Heart right ventricle (tissue), 16 donors: ENCODE results near the gene TMEM154. TPM values are rescaled to one million over a fixed set of nuclear protein-coding genes. Genes with fewer than 3 reads are reported as not detected.

Experiments
- ATAC-seq, 8 donors: fragments of 200-7000 bp; cut with Tn5 transposase; one replicate each; pipeline ENCODE4 v1.9.1; 2020; ENCODE audit warnings: mild to moderate bottlenecking in 8 of 8, moderate library complexity in 8 of 8, moderate number of reproducible peaks in 1 of 8
- DNase-seq, 2 donors: peaks; one replicate each; pipeline ENCODE4 v3.0.0-alpha.2; 2020
- H3K27ac ChIP-seq, 10 donors: fragments of 200-600 bp; sonication (generic) in 2 of 10; one replicate each; pipeline versions ENCODE4 v1.5.0 to v1.8.0; 2020 to 2022; ENCODE audit warnings: mild to moderate bottlenecking in 3 of 10
- H3K27me3 ChIP-seq, 7 donors: fragments of 200-600 bp; one replicate each; pipeline ENCODE4 v1.8.0; 2021 to 2022; ENCODE audit warnings: mild to moderate bottlenecking in 2 of 7
- H3K36me3 ChIP-seq, 9 donors: fragments of 200-600 bp; sonication (generic) in 1 of 9; one replicate each; pipeline versions ENCODE4 v1.5.0 to v1.8.0; 2020 to 2022; ENCODE audit warnings: mild to moderate bottlenecking in 2 of 9
- H3K4me1 ChIP-seq, 9 donors: fragments of 200-600 bp; sonication (generic) in 1 of 9; one replicate each; pipeline versions ENCODE4 v1.5.0 to v1.8.0; 2020 to 2022; ENCODE audit warnings: mild to moderate bottlenecking in 4 of 9
- H3K4me3 ChIP-seq, 10 donors: fragments of 200-600 bp; sonication (generic) in 2 of 10; one replicate each; pipeline versions ENCODE4 v1.5.0 to v1.8.0; 2020 to 2022; ENCODE audit warnings: mild to moderate bottlenecking in 7 of 10, moderate library complexity in 2 of 10
- H3K9me3 ChIP-seq, 11 donors: fragments of 200-600 bp in 10 of 11; sonication (generic) in 2 of 11; one replicate each; pipeline versions ENCODE4 v1.5.0 to v1.8.0; 2013 to 2022; ENCODE audit warnings: mild to moderate bottlenecking in 2 of 11, control low read depth in 1 of 11, moderate library complexity in 1 of 11
- CTCF ChIP-seq, 9 donors: fragments of 200-600 bp; sonication (generic) in 2 of 9; IDR thresholded peaks; one replicate each; pipeline versions ENCODE4 v1.5.0 to v1.8.0; 2021 to 2022; ENCODE audit warnings: antibody characterized with exemption in 9 of 9, mild to moderate bottlenecking in 5 of 9, moderate library complexity in 1 of 9
- WGBS, 2 donors: extraction: QIAGEN DNeasy Blood & Tissue Kit; methylation state at CpG; one replicate each; pipeline ENCODE4 v1.1.7; 2013; ENCODE audit warnings: inconsistent platforms in 1 of 2; 5-methylcytosine and 5-hydroxymethylcytosine counted together
- intact Hi-C, 10 donors: fragments of 100-400 bp; cut with DNase I; formaldehyde crosslinking; loops; one replicate each; pipeline versions ENCODE4 v1.11.1 to v1.14.2; 2022
- polyA plus RNA-seq, 2 donors: library from polyadenylated mRNA; stranded (reverse); fragments of 200-250 nt; gene quantifications; one replicate each; pipeline ENCODE4 v1.2.3, GENCODE V29; 2013
- total RNA-seq, 10 donors: library from RNA; stranded (reverse); fragmentation: NEBNext Ultra II Directional in 3 of 10; extraction: Animal tissue kit (Norgen Biotek cat#: 25700) in 3 of 10; gene quantifications; one replicate each; pipeline versions ENCODE4 v1.2.1 to v1.2.4, GENCODE V29; 2021 to 2023
- donor health status: Arrhythmogenic right ventricular cardiomyopathy.
- donor health status: ischemic (EF 13 %, LVEDD 7.1; RV severe dilation, severe dysfunction).
- donor health status: healthy with polysubstance abuse.
- donor health status: DM: no; HTN: yes; CAD: no.
- donor health status: DM: no; HTN: no; CAD: no.
- donor health status: ischemic (EF 25% LVEDD 6.9; RV normal size, moderate dysfunction).
- donor health status: ischemic (EF 25% LVEDD 5.7; RV mildly dilated, moderate dysfunction).
- donor health status: healthy.
- donor health status: DM: yes; HTN: yes; CAD: no.
- donor health status: Ischemic cardiomyopathy.
- donor health status: ischemic (EF 35%, LVEDD 5.7; RV mildly dilated, moderate dysfunction).
- donor health status: nonischemic (EF 11% LVEDD 7.7; RV severe dilation, severe dysfunction).
- donor health status: DM: yes; HTN: yes; CAD: no.
- donor health status: PGD.
- donor health status: ischemic (EF 29% LVEDD 5.4; RV normal size, mild dysfunction).
- donor health status: nonischemic (EF 23%, LVEDD 6.1; RV moderate dilation, normal function).

TMEM154 gene
- total and polyA plus RNA-seq, 12 donors: 0.25 to 5.4 (median 1.8) TPM

- no peak for ATAC-seq
- DNase-seq: no peak
- Histone ChIP-seq H3K36me3 (no peaks in the 10 kb centered on the region), H3K9me3 (peaks cover 0 to 13% (median 0%) of the 10 kb centered on the region in 11 donors), H3K27me3 (no peaks in the 10 kb centered on the region), H3K27ac (no peak overlapping the region), H3K4me1 (peaks cover 0 to 5% (median 0%) of the 10 kb centered on the region in 9 donors), H3K4me3 (no peak overlapping the region)
- TF ChIP-seq CTCF (IDR thresholded peaks at IDR 0.05): no peak
- intact Hi-C loops: no loop called here
- 61 to 66% methylated on average over 1 of the region's 1 CpG for WGBS, 2 donors
Measured at GRCh38 chr4:152708361-152708760, 28.6 kb upstream of the TMEM154 start.

GRCh38 chr4:152707632-152708031 lies 27.8 kb upstream of the TMEM154 start:
- Histone ChIP-seq H3K27ac (no peak overlapping the region), H3K36me3 (no peaks in the 10 kb centered on the region), H3K4me3 (no peak overlapping the region), H3K27me3 (peaks cover 0 to 2% (median 0%) of the 10 kb centered on the region in 7 donors), H3K9me3 (peaks cover 0 to 18% (median 0%) of the 10 kb centered on the region in 11 donors), H3K4me1 (peaks cover 0 to 5% (median 0%) of the 10 kb centered on the region in 9 donors)
- no peak for DNase-seq
- no peak for TF ChIP-seq CTCF (IDR thresholded peaks at IDR 0.05)
- 59% methylated on average over 5 of the region's 5 CpGs for WGBS, 2 donors
- ATAC-seq: no peak
- intact Hi-C loops: no loop called here

- TF ChIP-seq CTCF (IDR thresholded peaks at IDR 0.05): no peak
- H3K9me3 ChIP-seq: peaks cover 0 to 18% (median 0%) of the 10 kb centered on the region in 11 donors
- peaks cover 0 to 5% (median 0%) of the 10 kb centered on the region in 9 donors for H3K4me1 ChIP-seq
- no peak overlapping the region for H3K4me3 ChIP-seq
- ATAC-seq (no peak), DNase-seq (no peak)
- peaks cover 0 to 5% (median 0%) of the 10 kb centered on the region in 7 donors for H3K27me3 ChIP-seq
- H3K36me3 ChIP-seq: no peaks in the 10 kb centered on the region
- no peak overlapping the region for H3K27ac ChIP-seq
- intact Hi-C loops: no loop called here
- WGBS, 2 donors: 83 to 87% methylated on average over 1 of the region's 1 CpG
Measured at GRCh38 chr4:152705903-152706302, 26.1 kb upstream of the TMEM154 start.

- 72 to 90% methylated on average over 1 of the region's 1 CpG for WGBS, 2 donors
- ATAC-seq: no peak
- no peak for DNase-seq
- intact Hi-C loops: no loop called here
- Histone ChIP-seq H3K27me3 (peaks cover 0 to 5% (median 0%) of the 10 kb centered on the region in 7 donors), H3K27ac (no peak overlapping the region), H3K36me3 (no peaks in the 10 kb centered on the region), H3K9me3 (peaks cover 0 to 18% (median 0%) of the 10 kb centered on the region in 11 donors), H3K4me3 (no peak overlapping the region), H3K4me1 (peaks cover 0 to 5% (median 0%) of the 10 kb centered on the region in 9 donors)
- no peak for TF ChIP-seq CTCF (IDR thresholded peaks at IDR 0.05)
Measured at GRCh38 chr4:152704788-152705187, 25.0 kb upstream of the TMEM154 start.
